EH (cell line): Measurements from ENCODE around the gene ALG8.
"Not testable (repeated sequence)": the region's sequence is repeated elsewhere in the genome, so short reads cannot be mapped to it uniquely, and the experiment has no call there.

ENCODE experiments used
- DNase-seq: peaks from one replicate; pipeline ENCODE4 v3.0.0-alpha.2; 2015; ENCODE audit warnings: low read depth

Gene ALG8

DNA sequence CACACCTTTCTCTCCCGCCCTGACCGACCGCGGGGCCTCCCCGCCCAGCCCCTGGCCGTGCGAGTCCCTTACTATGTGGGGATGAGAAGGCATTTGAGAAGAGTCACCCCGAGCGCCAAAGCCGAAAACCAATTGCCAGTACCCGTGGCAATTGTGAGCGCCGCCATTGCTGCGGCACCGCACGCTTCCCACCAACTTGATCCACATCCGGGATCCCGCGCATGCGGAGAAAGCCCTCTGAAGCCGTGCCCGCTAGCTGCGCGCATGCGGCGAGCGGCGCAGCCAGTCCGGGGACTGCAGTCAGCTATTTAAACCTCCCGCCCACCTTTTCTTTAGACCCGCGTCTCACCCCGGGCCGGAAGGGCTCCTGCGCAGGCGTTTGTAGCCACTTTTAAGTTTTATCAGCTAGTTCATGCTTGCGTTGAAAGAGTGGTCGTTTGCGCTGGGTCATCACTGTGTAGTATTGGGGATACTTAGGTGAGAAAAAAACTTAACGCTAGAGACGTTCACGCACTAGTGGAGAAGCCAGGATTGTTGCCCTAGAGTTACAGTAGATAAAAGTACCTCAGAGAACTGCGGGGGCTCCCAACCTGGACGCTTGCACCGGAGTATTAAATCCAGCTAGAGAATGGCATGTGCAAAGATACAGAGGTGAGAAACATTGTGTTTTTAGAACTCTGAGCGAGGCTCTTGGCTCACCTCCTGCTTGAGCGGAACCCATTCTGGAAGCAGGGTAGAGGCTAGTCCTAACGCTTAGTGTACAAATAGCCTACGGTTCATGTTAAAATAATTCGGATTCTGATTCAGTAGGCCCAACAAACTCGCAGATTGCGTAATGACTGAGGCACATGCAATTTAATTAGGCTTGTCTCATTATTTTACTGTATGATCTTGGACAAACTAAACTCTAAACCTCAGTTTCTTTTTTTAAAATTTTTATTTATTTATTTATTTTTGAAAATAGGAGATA is at the start of gene ALG8:
ALG8 (minus strand) TSS at position 205 of the 970 bp plus-strand sequence; CDS start at position 167, 38 bp downstream.
- DNase-seq: peak; percentile 96

GRCh38 chr11:78188286-78189173 is 49.1 kb upstream of the ALG8 start, which contains the start of the genes KCTD21 and USP35:
KCTD21 (minus strand) TSS chr11:78188626; CDS start chr11:78174554, 14,072 bp downstream.
USP35 (plus strand) TSS chr11:78188919; CDS start chr11:78196246, 7,327 bp downstream.
- DNase-seq: peak; percentile 98

DNA sequence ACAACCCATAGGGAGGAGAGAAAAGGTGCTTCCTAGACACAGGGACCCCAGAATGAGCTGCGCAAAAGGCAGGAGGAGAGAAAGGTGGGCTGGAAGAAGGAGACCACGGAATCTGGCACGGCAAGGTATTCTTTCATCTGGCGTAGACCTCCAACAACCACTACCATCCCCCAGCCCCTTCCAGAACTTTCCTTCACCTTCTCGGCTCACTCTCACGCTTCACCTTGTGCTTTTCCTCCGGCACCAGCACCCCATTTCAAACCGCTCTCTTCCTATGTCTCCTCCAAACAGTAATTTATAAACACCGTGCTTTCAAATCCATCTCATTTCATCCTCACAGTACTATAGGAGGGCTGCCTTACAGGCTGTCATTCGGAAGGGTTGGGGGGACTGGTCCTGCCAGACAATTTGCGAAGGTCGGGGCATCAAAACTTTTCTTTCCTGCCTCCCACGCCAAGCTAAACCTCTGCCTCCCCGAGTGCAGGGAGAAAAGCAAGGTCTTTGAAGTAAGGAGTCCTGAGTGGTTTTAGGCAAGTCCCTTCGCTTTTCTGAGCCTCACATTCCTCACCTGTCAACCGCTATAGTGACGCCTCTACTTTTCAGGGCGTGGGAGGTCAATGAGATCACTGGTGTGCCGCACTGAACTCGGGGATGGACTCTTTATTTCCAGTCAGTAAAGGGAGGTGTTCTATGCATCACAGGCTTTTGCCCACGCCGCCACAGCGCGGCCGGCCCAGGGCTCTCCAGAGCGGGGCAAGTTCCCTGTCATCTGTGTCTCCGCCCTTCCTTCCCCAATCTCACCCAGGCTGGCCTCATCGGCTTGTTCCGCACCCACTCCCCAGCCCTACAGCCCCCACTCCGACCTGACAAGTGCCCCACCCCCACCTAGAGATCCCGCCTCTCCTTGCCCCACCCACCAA is 48.2 kb upstream of the ALG8 start:
- DNase-seq: no peak

DNA sequence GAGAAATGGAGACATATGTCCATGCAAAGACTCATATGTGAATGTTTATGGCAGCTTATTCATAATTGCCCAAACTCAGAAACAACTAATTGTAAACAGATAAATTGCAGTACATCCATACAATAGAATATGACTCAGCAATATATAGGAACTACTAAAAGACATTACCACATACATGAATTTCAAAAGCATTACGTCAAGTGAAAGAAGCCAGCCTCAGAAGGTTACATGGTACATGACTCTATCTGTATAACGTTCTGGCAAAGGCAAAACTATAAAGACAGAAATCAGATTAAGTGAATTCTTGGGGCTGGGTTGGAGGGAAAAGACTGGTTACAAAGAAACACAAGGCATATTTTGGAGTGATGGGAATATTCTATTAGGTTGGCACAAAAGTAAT is 41.8 kb upstream of the ALG8 start:
- DNase-seq: no peak

GRCh38 chr11:78180751-78181150 is 41.3 kb upstream of the ALG8 start:
- no peak for DNase-seq

GRCh38 chr11:78179459-78180071 is 40.1 kb upstream of the ALG8 start:
- no peak for DNase-seq

DNA sequence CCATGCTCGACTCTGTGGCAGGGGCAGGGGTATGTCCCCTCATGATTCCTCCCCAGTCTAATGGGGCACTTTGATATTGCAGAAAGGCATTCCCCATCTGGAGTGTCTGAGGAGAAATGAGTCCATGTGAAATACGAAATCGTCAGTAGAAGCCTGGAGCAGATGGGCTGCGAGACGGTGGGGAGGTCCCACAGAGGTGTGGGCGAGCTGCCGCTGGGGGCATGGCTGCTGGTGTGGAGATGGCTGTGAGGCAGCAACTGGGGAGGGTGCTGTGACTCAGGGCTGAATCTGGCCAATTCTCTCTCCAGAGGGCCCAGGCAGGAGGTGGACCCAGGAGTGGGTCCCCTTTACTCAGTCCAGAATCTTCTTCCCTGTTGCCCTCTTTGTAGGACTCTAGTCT is 37.8 kb upstream of the ALG8 start:
- no peak for DNase-seq

DNA sequence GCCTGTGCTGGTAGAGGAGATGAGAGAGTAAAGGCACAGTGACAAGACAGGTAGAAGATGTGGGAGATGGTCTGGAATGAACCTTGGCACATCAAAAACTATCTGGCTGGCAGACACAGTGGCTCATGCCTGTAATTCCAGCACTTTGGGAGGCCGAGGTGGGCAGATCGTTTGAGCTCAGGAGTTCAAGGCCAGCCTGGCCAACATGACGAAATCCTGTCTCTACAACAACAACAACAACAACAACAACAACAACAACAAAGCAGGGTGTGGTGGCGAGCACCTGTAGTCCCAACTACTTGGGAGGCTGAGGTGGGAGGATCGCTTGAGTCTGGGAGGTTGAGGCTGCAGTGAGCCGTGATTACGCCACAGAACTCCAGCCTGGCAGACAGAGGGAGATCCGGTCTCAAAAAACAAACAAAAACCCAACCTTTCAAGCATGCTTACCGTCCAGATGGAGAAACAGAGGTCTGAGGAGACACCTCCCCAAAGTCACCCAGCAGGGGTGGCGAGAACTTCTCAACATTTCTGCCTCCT is 37.2 kb upstream of the ALG8 start:
- DNase-seq: no peak

DNA sequence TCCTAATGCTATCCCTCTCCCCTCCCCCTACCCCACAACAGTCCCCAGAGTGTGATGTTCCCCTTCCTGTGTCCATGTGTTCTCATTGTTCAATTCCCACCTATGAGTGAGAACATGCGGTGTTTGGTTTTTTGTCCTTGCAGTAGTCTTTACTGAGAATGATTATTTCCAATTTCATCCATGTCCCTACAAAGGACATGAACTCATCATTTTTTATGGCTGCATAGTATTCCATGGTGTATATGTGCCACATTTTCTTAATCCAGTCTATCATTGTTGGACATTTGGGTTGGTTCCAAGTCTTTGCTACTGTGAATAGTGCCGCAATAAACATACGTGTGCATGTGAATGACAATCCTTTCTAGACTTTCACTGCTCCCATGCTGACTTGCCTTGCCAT is 36.4 kb upstream of the ALG8 start:
- not testable (repeated sequence) for DNase-seq

- DNase-seq: no peak
Measured at GRCh38 chr11:78171951-78172350, 32.5 kb upstream of the ALG8 start.

DNA sequence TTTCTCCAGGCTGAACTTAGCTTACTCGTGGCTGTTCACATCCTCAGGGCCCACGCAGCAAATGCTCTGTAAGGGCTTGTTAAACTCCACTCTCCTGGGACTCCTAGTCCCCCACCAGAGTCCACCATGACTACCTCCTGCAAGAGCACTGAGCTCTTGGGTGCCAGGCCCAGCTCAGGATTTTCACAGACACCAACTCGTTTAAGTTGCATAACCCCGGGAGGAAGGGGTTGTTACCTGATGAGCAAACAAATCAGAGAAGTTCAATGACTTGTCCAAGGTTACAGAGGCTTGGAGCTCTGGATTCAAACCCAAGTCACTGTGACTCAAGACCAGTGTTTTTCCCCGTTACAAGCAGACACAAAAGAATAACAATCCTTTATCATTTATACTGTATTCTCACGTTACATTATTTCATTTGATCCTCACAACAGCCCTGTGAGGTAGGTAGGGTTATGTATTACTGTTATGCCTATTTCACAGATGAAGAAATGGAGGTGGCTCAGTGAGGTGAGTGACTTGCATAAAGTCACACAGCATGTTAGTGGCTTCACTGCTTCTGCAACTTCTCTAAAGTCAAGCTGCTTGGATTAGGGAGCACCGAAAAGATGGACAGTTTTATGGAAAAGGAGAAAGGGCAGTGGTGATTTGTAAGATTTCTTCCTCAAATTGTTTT is 31.6 kb upstream of the ALG8 start:
- no peak for DNase-seq

DNA sequence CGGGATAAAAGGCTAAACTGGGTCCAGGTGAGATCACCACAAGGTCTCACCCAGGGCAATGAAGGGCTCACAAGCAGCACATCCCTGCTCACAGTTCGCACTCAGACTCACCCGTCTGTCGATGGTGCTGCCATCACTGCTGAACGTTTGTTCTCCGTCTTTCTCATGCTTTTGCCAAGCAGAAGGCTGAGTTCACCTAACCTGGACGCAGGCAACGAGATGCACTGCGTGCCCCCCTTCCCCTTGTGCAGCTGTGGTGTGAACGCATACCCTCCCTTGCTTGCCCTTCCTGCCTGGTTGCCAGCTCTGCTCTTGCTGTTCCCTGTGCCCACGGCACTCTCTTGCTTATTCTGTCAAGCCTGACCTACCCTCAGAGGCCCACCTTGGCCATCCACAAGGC is 31.0 kb upstream of the ALG8 start:
- no peak for DNase-seq

- peak; percentile 87 for DNase-seq
Measured at GRCh38 chr11:78168539-78169477, 29.4 kb upstream of the ALG8 start.

- no peak for DNase-seq
Measured at GRCh38 chr11:78166855-78167469, 27.5 kb upstream of the ALG8 start.

- no peak for DNase-seq
Measured at GRCh38 chr11:78164471-78164870, 25.0 kb upstream of the ALG8 start.

- no peak for DNase-seq
Measured at GRCh38 chr11:78163828-78164227, 24.4 kb upstream of the ALG8 start.

DNA sequence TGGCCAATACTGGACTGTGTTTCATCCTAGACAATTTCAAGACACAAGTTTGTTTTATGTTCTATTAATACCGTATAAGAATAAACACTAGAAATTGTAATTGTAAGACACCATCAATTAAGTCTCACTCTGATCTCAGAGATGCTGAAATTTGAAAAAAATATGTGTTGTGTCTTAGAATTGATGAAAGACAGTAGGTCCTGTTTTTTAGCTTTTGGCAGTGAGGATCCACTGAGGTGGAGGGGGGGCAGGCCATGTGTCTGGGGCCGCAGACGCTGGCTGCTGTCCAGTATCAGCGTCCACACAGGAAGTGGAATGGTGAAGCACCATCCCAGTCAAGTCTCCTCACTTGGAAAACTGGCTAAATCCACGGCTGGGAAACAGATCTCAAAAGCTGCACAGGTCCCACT is 22.5 kb upstream of the ALG8 start:
- peak; percentile 48 for DNase-seq

- DNase-seq: no peak
Measured at GRCh38 chr11:78161346-78161745, 21.9 kb upstream of the ALG8 start.

- no peak for DNase-seq
Measured at GRCh38 chr11:78160557-78160956, 21.1 kb upstream of the ALG8 start.
